ENCODE data around the gene KCNH6.

The KCNH6 gene

DNA sequence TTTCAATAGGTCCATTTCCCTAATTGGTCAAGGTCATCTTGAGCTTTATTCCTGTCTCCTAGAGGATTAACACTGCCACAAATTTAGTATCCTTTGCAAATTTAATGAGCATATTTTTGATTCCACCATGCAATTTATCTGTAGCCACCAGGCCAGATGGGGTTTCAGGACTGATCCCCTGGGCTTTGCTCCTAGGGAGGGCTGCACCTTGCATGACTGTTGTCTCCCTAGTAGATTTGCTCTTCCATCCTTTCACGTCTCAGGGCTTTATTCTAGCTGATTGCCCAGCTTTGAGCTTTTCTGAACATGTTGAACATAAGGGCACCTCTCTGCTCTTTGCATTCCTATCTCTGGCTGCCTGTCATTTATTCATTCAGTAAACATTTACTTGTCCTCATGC lies 7.7 kb upstream of the KCNH6 start:
- DNase-seq (ENCODE audit: low spot score), result no peak
- H3K27me3 ChIP-seq (ENCODE audit: insufficient read depth, poor library complexity, severe bottlenecking), result no peaks in the 10 kb centered on the region
- H3K9me3 ChIP-seq (ENCODE audit: severe bottlenecking), result no peaks in the 10 kb centered on the region
- no peaks in the 10 kb centered on the region for H3K36me3 ChIP-seq (ENCODE audit: low read depth)
- no peaks in the 10 kb centered on the region for H3K4me1 ChIP-seq (ENCODE audit: insufficient read depth, poor library complexity, severe bottlenecking)
- no peak for ATAC-seq (ENCODE audit: low read depth)
- TF ChIP-seq, protein P1, sequence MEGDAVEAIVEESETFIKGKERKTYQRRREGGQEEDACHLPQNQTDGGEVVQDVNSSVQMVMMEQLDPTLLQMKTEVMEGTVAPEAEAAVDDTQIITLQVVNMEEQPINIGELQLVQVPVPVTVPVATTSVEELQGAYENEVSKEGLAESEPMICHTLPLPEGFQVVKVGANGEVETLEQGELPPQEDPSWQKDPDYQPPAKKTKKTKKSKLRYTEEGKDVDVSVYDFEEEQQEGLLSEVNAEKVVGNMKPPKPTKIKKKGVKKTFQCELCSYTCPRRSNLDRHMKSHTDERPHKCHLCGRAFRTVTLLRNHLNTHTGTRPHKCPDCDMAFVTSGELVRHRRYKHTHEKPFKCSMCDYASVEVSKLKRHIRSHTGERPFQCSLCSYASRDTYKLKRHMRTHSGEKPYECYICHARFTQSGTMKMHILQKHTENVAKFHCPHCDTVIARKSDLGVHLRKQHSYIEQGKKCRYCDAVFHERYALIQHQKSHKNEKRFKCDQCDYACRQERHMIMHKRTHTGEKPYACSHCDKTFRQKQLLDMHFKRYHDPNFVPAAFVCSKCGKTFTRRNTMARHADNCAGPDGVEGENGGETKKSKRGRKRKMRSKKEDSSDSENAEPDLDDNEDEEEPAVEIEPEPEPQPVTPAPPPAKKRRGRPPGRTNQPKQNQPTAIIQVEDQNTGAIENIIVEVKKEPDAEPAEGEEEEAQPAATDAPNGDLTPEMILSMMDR (IDR thresholded peaks at IDR 0.05; ENCODE audit: poor library complexity, severe bottlenecking), result no peak
- no peak overlapping the region for H3K27ac ChIP-seq (ENCODE audit: poor library complexity, severe bottlenecking)
- no peak overlapping the region for H3K4me3 ChIP-seq (ENCODE audit: severe bottlenecking)

DNA sequence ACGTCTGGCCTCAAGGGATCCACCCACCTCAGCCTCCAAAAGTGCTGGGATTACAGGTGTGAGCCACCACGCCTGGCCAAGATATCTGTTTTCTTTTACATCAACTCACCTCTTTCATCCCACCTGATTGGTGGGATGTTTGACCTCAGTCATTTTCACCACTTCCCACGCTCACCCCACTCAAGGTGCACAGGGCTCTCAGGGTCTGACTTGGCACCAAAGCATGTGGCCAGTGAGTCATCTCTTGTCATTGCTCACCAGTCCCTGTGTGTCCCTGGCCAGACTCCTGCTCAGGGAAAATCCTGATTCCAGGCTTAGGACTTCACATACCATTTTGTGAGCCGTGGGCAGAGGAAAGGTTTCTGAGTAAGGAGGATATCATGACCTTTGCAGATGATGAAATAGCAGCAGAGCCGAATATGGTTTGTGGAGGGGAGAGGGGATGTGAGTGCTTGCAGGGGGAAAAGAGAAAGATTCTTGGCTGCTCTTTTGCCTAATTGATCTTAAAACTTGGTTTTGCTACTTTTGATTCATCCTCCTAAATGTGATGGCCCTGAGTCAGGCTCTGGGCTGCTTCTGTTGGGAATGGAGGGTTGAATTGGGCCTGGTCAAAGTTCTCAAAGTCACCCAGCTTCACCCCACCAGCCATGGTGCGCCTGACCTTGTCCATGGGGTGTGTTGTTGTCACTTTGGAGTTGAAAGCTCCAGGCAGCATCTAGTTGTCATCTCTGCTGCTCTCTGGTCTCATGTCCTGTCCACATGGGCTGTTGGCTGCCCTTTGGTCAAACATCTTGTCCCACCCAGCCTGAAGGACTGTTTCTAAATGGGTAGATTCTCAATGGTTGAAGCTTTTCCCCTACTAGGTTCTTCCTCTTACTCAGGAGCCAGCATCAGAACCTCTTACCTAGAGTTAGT lies 6.0 kb upstream of the KCNH6 start:
- Histone ChIP-seq H3K9me3 (ENCODE audit: severe bottlenecking) (no peaks in the 10 kb centered on the region), H3K4me3 (ENCODE audit: severe bottlenecking) (no peak overlapping the region), H3K4me1 (ENCODE audit: insufficient read depth, poor library complexity, severe bottlenecking) (no peaks in the 10 kb centered on the region), H3K27ac (ENCODE audit: poor library complexity, severe bottlenecking) (no peak overlapping the region), H3K27me3 (ENCODE audit: insufficient read depth, poor library complexity, severe bottlenecking) (no peaks in the 10 kb centered on the region), H3K36me3 (ENCODE audit: low read depth) (no peaks in the 10 kb centered on the region)
- TF ChIP-seq, protein P1 (IDR thresholded peaks at IDR 0.05; ENCODE audit: poor library complexity, severe bottlenecking), result no peak
- ATAC-seq (ENCODE audit: low read depth) (peak; percentile 57; the same call in 2 of the 3 replicates), DNase-seq (ENCODE audit: low spot score) (no peak)

DNA sequence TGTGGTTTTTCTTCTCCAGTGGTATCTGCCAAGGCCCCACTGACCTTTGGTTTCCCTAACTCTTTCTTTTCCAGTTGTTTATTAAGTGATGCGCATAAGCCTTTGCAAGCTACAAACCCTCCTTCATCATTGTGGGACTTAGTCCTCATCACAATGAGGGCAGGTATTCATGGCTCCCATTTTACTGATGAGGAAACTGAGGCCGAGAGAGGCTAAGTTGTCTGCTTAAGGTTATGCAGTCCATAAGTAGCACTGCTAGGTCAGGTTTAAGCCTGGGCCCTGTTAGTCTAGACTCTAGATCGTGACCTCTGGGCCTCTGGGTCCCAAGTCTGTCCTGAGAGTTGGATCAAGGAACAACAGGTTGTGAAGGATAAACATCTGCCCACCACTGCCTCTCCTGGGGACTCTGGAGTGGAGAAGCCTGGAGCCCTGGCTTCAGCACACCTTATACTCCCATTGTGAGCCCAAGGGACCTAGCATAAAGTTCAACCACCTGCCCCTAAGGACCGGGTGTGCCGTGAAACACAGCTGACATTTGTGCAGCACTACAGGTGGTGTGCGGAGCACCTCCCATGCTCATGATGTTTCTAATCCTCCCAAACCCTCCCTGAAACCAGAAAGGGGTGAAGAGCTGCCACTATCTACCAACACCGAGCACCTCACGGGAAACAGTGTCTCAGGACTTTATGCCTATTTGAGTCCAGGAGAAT lies 5.2 kb upstream of the KCNH6 start:
- Histone ChIP-seq H3K4me1 (ENCODE audit: insufficient read depth, poor library complexity, severe bottlenecking) (no peaks in the 10 kb centered on the region), H3K4me3 (ENCODE audit: severe bottlenecking) (no peak overlapping the region), H3K27me3 (ENCODE audit: insufficient read depth, poor library complexity, severe bottlenecking) (no peaks in the 10 kb centered on the region), H3K9me3 (ENCODE audit: severe bottlenecking) (no peaks in the 10 kb centered on the region), H3K27ac (ENCODE audit: poor library complexity, severe bottlenecking) (no peak overlapping the region), H3K36me3 (ENCODE audit: low read depth) (no peaks in the 10 kb centered on the region)
- DNase-seq (ENCODE audit: low spot score), result no peak
- TF ChIP-seq, protein P1 (IDR thresholded peaks at IDR 0.05; ENCODE audit: poor library complexity, severe bottlenecking), result no peak
- ATAC-seq (ENCODE audit: low read depth), result no peak

DNA sequence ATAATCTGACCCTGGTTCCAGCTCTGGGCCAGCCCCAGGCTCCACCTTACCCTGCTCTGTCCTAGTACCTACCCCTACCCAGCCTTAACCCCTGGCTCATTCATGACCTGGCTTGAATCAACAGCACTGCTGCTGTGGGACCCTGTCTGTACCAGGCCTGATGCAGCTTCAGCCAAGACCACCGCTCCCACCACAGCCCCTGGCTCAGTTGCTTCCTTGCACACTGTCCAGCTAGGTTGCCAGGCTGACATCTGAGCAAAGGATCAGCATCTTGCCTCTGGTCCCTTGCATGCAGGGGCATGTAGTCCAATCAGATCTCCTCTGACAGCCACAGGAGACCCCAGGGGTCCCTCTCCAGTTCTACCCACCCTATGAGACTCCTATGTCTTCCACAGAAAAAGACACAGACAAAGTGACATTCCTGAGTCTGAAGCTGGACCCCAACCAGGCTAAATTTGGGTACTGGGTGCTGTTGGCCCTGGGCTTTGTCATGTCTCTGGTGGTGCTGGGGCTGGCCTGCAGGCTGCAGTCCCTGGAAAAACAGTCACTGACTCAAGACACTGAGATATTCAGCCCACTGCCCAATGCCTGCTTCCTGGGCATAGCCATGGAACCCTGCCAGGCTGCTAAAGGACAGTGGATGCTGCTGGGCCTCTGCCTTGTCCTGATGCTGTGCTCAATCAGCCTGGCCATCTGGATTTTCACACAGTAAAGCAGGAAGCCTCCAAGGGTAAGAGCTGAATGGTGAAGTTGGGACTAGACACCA lies 3.9 kb upstream of the KCNH6 start:
- Histone ChIP-seq H3K36me3 (ENCODE audit: low read depth) (no peaks in the 10 kb centered on the region), H3K4me3 (ENCODE audit: severe bottlenecking) (no peak overlapping the region), H3K9me3 (ENCODE audit: severe bottlenecking) (no peaks in the 10 kb centered on the region), H3K27me3 (ENCODE audit: insufficient read depth, poor library complexity, severe bottlenecking) (peaks cover 3% of the 10 kb centered on the region), H3K27ac (ENCODE audit: poor library complexity, severe bottlenecking) (no peak overlapping the region), H3K4me1 (ENCODE audit: insufficient read depth, poor library complexity, severe bottlenecking) (no peaks in the 10 kb centered on the region)
- no peak for ATAC-seq (ENCODE audit: low read depth)
- TF ChIP-seq, protein P1 (IDR thresholded peaks at IDR 0.05; ENCODE audit: poor library complexity, severe bottlenecking), result no peak
- no peak for DNase-seq (ENCODE audit: low spot score)
